K562 (cell line): ENCODE measurements around the gene NMRAL1. TPM values are rescaled to one million over a fixed set of nuclear protein-coding genes. Genes with fewer than 3 reads are reported as not detected.
A peak's percentile ranks its signal among the peaks of the same experiment; 100 is the strongest.

Experiments used
- CBX1 ChIP-seq: sonication (generic); IDR thresholded peaks from 2 replicates; pipeline ENCODE4 v1.6.1; 2016; ENCODE audit warnings: antibody characterized with exemption, low read depth, mild to moderate bottlenecking
- CC2D1A ChIP-seq: fragments of 450-650 bp; IDR thresholded peaks from 2 replicates; pipeline ENCODE4 v1.6.1; 2017; ENCODE audit warnings: mild to moderate bottlenecking
- DPF2 ChIP-seq: fragments of 450-650 bp; IDR thresholded peaks from 2 replicates; pipeline ENCODE4 v1.6.1; 2016
- ETV5 ChIP-seq: sonication (generic); formaldehyde crosslinking; IDR thresholded peaks from 2 replicates; pipeline ENCODE4 v1.4.0; 2020; ENCODE audit warnings: low read depth, mild to moderate bottlenecking, missing genetic modification reagents
- ETV6 ChIP-seq, 3 experiments: fragments of 150-350 bp in 1 of 3; sonication (generic) in 1 of 3; formaldehyde crosslinking in 1 of 3; IDR thresholded peaks; 2 replicates each; pipeline versions ENCODE4 v1.6.1 to v1.8.0; 2014 to 2022; ENCODE audit warnings: borderline replicate concordance in 2 of 3, low read depth in 2 of 3, antibody characterized with exemption in 1 of 3, low read length in 1 of 3, mild to moderate bottlenecking in 1 of 3, missing genetic modification reagents in 1 of 3
- HNRNPLL ChIP-seq: fragments of 200-400 bp; formaldehyde crosslinking; IDR thresholded peaks from 2 replicates; pipeline ENCODE4 v1.6.1; 2017; ENCODE audit warnings: low read length, low read depth, mild to moderate bottlenecking; ENCODE audit not compliant: poor library complexity, severe bottlenecking
- KAT7 ChIP-seq: sonication (generic); formaldehyde crosslinking; IDR thresholded peaks from 2 replicates; pipeline ENCODE4 v1.8.0; 2022; ENCODE audit warnings: missing genetic modification reagents, mild to moderate bottlenecking, borderline replicate concordance
- MAFF ChIP-seq: IDR thresholded peaks from 2 replicates; pipeline ENCODE4 v1.6.1; 2012; ENCODE audit warnings: low read length, improper control_type of control experiment
- MYNN ChIP-seq, 2 experiments: sonication (generic); formaldehyde crosslinking in 1 of 2; IDR thresholded peaks; 2 replicates each; pipeline versions ENCODE4 v1.5.0 to v1.6.1; 2016 to 2020; ENCODE audit warnings: antibody characterized with exemption in 1 of 2, missing genetic modification reagents in 1 of 2
- PHF8 ChIP-seq: fragments of 200-600 bp; sonication (generic); IDR thresholded peaks from 2 replicates; pipeline ENCODE4 v1.6.1; 2012; ENCODE audit warnings: mixed run types, mild to moderate bottlenecking, inconsistent platforms, low read length, moderate library complexity, borderline replicate concordance
- POLR2AphosphoS5 ChIP-seq: IDR thresholded peaks from 2 replicates; pipeline ENCODE4 v1.6.1; 2011; ENCODE audit warnings: mild to moderate bottlenecking, low read depth, low read length, moderate library complexity; ENCODE audit not compliant: control insufficient read depth, insufficient read depth
- ZBTB1 ChIP-seq: sonication (generic); formaldehyde crosslinking; IDR thresholded peaks from 2 replicates; pipeline ENCODE4 v1.8.1; 2023; ENCODE audit warnings: missing genetic modification reagents, low read depth, mild to moderate bottlenecking, borderline replicate concordance
- ZNF445 ChIP-seq: fragments of 250-450 bp; sonication (Bioruptor Pico); IDR thresholded peaks from 2 replicates; pipeline ENCODE4 v1.4.0; 2020; ENCODE audit warnings: low read depth, mild to moderate bottlenecking, moderate library complexity
- polyA plus RNA-seq, 8 experiments: library from polyadenylated mRNA; depleted of rRNA in 4 of 8; stranded (reverse) in 5 of 8; unstranded in 3 of 8; fragments of >200 nt; fragmentation: Nextera tagmentation in 2 of 8; fragmentation: Illumina TruSeq in 1 of 8; extraction: Ambion mirVana in 2 of 8; extraction: Trizol in 1 of 8; gene quantifications; 2 replicates each; pipeline versions ENCODE4 v1.2.1 to v1.2.3, GENCODE V29; 2011 to 2014; ENCODE audit warnings: inconsistent platforms in 1 of 8, missing spikeins in 1 of 8
- total RNA-seq, 7 experiments: library from RNA; depleted of rRNA in 6 of 7; stranded (reverse); fragments of >200 nt in 6 of 7; fragmentation: Illumina TruSeq in 2 of 7; extraction: Trizol in 2 of 7; gene quantifications; 2 replicates each; pipeline versions ENCODE4 v1.2.1 to v1.2.3, GENCODE V29; 2011 to 2021; ENCODE audit warnings: low replicate concordance in 1 of 7
- TF ChIP-seq, protein P1 (sequence below): fragments of 450-650 bp; formaldehyde crosslinking; IDR thresholded peaks from 2 replicates; pipeline ENCODE4 v1.4.0; 2022; ENCODE audit warnings: missing genetic modification characterization
- TF ChIP-seq, protein P2 (sequence below): sonication (generic); formaldehyde crosslinking; IDR thresholded peaks from 2 replicates; pipeline ENCODE4 v1.8.1; 2023; ENCODE audit warnings: mild to moderate bottlenecking, missing genetic modification reagents
- TF ChIP-seq, protein P3 (sequence below): sonication (generic); formaldehyde crosslinking; IDR thresholded peaks from 2 replicates; pipeline ENCODE4 v1.8.0; 2022; ENCODE audit warnings: missing genetic modification reagents, mild to moderate bottlenecking, moderate library complexity, borderline replicate concordance
- TF ChIP-seq, protein P4 (sequence below), 2 experiments: fragments of 450-650 bp in 1 of 2; IDR thresholded peaks; 2 replicates each; pipeline ENCODE4 v1.6.1; 2011 to 2017; ENCODE audit warnings: low read depth in 2 of 2, antibody characterized with exemption in 1 of 2, borderline replicate concordance in 1 of 2, low read length in 1 of 2, mild to moderate bottlenecking in 1 of 2, mixed read lengths in 1 of 2; ENCODE audit not compliant: control insufficient read depth in 1 of 2

Gene NMRAL1
- total and polyA plus RNA-seq, 9 of the 15 experiments (the other 6 are each of a cell fraction or from before 2014, with no cell fraction given) = 6.3 to 116 (median 63.2) TPM

DNA sequence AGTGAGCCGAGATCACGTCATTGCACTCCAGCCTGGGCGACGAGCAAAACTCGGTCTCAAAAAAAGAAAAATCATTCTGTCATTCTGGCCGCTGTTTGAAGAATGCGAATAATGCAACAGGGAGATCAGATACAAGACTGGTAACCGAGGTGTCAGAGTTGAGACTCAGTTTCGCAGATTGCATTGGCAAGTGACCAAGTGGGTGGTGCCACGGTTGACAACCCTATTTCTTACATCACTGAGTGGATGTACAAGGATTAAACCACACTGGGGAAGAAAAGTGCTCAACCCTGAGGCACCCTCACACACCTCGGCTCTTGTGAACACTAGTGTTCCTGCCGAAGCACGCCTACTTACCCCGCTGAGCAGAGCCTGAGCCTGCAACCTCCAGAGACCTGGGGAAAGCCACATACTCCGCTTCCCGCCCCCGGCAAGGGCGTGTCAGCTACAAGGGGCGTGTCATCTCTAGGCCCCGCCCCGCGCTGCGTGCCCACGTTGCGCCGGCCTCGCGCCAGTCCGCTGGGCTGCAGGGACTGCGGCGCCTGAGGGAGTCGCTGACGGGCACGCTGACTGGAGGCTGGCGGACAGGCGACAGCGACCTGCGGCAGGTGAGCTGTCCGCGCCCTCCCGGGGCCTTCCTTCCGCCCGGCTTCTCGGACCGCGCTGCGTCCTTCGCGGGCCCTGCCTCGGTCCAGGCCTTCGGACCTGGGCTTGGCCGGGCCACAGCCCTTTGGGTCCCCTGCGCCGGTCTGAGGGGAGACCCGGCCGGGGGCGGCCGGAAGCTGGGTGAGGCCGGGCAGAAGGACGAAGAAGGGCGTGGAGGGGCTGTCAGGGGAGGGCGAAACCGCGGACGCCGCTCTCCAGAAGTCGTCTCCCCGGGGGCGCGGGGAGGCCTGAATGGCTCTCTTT, 1.7 kb upstream of the NMRAL1 start, which contains the start of gene HMOX2 (continued):
- TF ChIP-seq ZNF445 = no peak
- TF ChIP-seq ZBTB1 = peak; percentile 67; the same call in 1 of the 2 replicates
- TF ChIP-seq, protein P1, sequence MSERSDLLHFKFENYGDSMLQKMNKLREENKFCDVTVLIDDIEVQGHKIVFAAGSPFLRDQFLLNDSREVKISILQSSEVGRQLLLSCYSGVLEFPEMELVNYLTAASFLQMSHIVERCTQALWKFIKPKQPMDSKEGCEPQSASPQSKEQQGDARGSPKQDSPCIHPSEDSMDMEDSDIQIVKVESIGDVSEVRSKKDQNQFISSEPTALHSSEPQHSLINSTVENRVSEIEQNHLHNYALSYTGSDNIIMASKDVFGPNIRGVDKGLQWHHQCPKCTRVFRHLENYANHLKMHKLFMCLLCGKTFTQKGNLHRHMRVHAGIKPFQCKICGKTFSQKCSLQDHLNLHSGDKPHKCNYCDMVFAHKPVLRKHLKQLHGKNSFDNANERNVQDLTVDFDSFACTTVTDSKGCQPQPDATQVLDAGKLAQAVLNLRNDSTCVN = no peak
- TF ChIP-seq, protein P2, sequence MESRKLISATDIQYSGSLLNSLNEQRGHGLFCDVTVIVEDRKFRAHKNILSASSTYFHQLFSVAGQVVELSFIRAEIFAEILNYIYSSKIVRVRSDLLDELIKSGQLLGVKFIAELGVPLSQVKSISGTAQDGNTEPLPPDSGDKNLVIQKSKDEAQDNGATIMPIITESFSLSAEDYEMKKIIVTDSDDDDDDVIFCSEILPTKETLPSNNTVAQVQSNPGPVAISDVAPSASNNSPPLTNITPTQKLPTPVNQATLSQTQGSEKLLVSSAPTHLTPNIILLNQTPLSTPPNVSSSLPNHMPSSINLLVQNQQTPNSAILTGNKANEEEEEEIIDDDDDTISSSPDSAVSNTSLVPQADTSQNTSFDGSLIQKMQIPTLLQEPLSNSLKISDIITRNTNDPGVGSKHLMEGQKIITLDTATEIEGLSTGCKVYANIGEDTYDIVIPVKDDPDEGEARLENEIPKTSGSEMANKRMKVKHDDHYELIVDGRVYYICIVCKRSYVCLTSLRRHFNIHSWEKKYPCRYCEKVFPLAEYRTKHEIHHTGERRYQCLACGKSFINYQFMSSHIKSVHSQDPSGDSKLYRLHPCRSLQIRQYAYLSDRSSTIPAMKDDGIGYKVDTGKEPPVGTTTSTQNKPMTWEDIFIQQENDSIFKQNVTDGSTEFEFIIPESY (CRISPR knock-in tag) = peak; percentile 77; the same call in 1 of the 2 replicates
- no peak for TF ChIP-seq CBX1
- TF ChIP-seq DPF2 = peak; percentile 59; the same call in 1 of the 2 replicates
- peak; percentile 87; the same call in 1 of the 2 replicates for TF ChIP-seq PHF8
- TF ChIP-seq MAFF = no peak
- TF ChIP-seq POLR2AphosphoS5 = peak; percentile 71
- TF ChIP-seq ETV6 (IDR thresholded peaks at IDR 0.05; ENCODE audit: borderline replicate concordance in 1 of 2, low read depth in 2 of 2, low read length in 1 of 2) = no peak
- TF ChIP-seq ETV6 (CRISPR knock-in tag; IDR thresholded peaks at IDR 0.05; ENCODE audit: borderline replicate concordance) = no peak
- TF ChIP-seq, protein P3, sequence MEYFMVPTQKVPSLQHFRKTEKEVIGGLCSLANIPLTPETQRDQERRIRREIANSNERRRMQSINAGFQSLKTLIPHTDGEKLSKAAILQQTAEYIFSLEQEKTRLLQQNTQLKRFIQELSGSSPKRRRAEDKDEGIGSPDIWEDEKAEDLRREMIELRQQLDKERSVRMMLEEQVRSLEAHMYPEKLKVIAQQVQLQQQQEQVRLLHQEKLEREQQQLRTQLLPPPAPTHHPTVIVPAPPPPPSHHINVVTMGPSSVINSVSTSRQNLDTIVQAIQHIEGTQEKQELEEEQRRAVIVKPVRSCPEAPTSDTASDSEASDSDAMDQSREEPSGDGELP = peak; percentile 88
- TF ChIP-seq HNRNPLL = peak; percentile 77
- TF ChIP-seq CC2D1A = 0 out of 2 replicates have a peak, but pooled peaks have one; percentile 20
- peak; percentile 40; the same call in 1 of the 2 replicates for TF ChIP-seq MYNN (IDR thresholded peaks at IDR 0.05)
- no peak for TF ChIP-seq MYNN (CRISPR knock-in tag; IDR thresholded peaks at IDR 0.05)
- TF ChIP-seq ETV5 = peak; percentile 58; the same call in 1 of the 2 replicates
- TF ChIP-seq, protein P4, sequence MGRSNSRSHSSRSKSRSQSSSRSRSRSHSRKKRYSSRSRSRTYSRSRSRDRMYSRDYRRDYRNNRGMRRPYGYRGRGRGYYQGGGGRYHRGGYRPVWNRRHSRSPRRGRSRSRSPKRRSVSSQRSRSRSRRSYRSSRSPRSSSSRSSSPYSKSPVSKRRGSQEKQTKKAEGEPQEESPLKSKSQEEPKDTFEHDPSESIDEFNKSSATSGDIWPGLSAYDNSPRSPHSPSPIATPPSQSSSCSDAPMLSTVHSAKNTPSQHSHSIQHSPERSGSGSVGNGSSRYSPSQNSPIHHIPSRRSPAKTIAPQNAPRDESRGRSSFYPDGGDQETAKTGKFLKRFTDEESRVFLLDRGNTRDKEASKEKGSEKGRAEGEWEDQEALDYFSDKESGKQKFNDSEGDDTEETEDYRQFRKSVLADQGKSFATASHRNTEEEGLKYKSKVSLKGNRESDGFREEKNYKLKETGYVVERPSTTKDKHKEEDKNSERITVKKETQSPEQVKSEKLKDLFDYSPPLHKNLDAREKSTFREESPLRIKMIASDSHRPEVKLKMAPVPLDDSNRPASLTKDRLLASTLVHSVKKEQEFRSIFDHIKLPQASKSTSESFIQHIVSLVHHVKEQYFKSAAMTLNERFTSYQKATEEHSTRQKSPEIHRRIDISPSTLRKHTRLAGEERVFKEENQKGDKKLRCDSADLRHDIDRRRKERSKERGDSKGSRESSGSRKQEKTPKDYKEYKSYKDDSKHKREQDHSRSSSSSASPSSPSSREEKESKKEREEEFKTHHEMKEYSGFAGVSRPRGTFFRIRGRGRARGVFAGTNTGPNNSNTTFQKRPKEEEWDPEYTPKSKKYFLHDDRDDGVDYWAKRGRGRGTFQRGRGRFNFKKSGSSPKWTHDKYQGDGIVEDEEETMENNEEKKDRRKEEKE (IDR thresholded peaks at IDR 0.05; ENCODE audit: borderline replicate concordance in 1 of 2, control insufficient read depth in 1 of 2, low read depth in 2 of 2, low read length in 1 of 2) = no peak
- TF ChIP-seq KAT7 (CRISPR knock-in tag) = peak; percentile 94
